ENCODE measurements around the gene COL9A3.
"Not testable (repeated sequence)": the region's sequence is repeated elsewhere in the genome, so short reads cannot be mapped to it uniquely, and the experiment has no call there.

The COL9A3 gene

DNA sequence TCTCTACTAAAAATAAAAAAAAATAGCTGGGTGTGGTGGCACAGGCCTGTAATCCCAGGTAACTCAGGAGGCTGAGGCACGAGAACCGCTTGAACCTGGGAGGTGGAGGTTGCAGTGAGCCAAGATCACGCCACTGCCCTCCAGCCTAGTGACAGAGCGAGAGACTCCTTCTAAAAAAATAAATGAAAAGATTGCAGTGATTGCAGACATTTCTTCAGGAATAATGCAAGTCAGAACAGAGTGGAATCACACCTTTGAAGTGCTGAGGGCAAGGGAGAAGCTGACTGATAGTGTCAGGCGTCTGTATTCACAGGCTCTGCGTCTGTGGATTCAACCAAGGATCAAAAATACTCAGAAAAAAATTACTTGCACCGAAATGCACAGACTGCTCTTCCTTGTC lies 47.4 kb downstream of the COL9A3 start:
- no peak for DNase-seq

GRCh38 chr20:62872184-62872847 lies 55.5 kb downstream of the COL9A3 start:
- DNase-seq: no peak

- DNase-seq: no peak
Observed at GRCh38 chr20:62872862-62873261, 56.0 kb downstream of the COL9A3 start.

DNA sequence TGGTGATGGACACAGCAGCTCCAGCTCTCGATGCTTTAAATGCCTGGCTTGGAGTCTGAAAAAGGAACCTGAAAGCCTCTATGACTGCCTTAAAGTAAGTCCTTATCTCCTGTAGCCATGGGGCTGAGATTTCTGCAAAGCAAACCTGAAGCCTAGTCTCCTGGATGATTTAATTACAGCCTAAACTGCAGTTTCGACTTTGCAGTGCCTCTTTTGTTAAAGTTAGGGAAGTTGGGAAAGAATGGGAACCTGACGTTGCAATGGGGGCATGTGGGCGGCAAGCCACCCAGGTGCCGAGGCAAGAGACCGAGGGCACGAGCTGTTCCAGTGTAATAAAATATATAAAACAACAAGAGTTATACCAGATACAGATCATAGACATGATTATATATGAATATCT lies 56.4 kb downstream of the COL9A3 start:
- DNase-seq: no peak

GRCh38 chr20:62873681-62874031 lies 56.8 kb downstream of the COL9A3 start:
- DNase-seq: not testable (repeated sequence)

- DNase-seq: no peak
Observed at GRCh38 chr20:62874964-62875344, 58.1 kb downstream of the COL9A3 start.

- no peak for DNase-seq
Observed at GRCh38 chr20:62875419-62876361, 58.8 kb downstream of the COL9A3 start.

DNA sequence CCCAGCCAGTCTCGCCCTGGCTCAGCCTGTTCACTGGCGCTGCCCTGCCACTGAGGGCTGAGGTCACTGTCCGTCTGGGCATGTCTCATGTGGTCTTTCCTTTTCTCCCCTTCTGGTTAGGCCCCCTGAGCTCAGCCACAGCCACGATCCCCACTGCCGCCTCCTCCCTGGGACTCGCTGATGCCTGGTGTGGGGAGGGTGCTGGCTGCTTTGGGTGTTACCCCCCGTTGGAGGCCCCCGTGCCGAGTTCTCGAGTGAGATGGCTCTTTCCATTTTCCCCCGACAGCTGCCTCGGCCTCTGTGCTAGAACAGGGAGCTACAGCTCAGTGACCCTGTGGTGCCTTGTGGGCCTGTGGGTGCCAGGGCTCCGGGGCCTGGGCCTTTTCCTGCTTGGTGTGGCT lies 59.7 kb downstream of the COL9A3 start:
- DNase-seq: no peak

DNA sequence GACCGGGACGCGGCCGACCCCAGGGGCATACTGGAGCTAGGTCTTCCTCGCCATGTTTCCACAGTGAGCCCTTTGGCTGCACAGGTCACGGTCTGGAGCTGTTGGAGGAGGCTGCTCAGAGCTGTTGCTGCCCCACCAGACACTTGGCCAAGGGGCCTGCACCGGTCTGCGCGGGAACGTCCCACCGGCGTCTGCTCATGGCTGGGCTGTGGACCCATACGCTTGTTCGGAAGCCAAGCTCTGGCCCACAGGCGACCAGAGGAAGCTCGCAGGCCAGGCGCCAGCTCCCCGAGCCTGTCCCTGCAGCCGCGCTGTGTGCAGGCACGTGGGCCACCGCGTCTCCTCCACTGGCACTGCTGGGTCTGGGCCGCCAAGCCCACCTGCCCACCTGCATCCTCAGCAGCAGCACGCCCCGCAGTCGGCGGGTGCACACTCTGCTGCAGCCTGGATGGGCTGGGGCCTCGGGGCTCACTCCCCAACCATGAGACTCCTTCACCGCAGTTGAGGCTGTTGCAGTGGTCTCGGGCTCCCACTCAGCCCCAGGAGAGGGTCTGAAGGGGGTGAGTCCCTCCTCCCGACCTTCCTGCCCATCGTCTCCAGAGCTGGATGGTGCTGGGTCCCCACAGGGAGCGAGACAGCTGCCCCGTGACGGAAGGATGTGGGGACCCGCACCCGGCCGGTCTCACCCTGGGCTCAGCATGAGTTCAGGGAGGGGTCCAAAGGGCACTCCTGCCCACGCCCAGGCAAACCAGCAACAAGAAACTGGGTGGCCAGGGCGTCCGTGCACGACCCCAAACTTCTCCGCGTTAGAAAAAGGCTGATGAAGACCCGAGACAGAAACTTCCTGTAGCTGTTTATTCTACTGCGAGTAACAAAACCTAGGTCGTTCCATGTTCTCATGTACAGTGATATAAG lies 60.3 kb downstream of the COL9A3 start:
- no peak for DNase-seq

GRCh38 chr20:62878244-62879038 lies 61.6 kb downstream of the COL9A3 start:
- no peak for DNase-seq

- DNase-seq: no peak
Observed at GRCh38 chr20:62879275-62880146, 62.7 kb downstream of the COL9A3 start.

GRCh38 chr20:62880147-62880934 lies 63.5 kb downstream of the COL9A3 start:
- DNase-seq: no peak

DNA sequence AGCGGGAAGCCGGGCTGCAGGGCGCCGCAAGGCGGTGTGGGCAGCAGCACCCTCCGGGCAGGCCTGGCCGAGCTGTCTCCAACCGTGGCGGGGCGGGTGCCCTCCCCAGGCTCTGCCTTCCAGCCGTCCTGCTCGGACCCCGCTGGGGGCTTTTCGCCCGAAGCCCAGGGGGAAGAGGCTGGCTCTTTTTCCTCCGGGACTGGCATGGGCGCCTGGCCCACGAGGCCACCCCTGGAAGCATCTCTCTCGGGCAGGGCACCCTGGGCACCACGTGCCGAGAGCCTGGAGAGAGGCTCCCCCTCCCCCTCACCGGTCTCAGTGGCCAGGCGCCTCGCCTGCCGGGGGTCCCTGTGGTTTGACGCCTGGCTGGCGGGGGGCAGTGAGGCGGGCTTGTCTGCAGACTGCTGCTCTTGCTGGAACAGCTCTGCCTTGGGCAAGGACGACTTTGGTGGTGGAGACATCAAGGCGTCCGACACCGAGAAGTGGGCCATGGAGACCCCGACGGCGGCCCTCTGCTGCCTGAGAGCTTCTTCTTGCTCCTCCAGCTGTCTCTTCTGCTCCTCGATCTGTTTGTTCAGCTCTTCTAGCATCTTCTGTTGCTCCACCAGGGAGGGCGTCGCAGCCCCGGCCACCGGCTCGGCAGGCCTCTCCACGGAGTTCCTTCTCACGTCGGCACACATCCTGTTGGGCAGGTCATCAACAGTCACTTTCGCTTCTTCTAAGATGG lies 64.2 kb downstream of the COL9A3 start:
- DNase-seq: no peak

DNA sequence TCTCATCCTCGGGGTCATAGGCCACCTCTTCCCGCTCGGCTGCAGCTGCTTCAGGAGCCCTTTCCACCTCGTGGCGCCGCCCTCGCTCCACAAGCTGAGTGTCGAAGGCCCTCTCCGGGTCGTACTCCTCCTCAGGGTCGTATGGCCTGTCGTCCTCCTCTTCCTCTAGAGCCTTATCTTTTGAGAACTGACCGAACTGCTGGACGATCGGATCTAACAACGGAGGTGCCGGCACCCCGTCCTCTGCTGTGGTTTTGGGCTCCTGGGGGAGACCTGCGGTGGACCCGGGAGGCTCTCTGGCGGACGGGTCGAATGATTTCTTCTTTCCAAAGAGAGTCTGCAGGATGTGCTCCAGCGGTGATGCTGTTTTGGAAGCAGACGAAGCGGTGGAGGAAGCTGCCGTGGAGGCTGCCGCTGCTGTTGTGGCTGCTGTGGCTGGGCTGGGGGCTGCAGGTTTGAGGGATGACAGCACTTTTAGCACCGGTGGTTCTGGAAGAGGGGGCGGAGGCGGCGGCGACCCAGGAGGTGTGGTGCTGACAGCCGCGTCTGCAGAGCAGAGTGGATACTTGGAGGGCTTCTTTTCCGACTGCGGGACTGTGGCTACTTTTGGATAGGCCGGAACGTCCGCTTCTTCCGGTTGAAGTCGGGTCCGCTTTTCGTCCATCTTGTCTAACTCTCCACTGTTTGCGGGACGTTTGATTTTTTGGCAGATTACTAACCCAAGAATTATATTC lies 65.0 kb downstream of the COL9A3 start:
- DNase-seq: no peak

DNA sequence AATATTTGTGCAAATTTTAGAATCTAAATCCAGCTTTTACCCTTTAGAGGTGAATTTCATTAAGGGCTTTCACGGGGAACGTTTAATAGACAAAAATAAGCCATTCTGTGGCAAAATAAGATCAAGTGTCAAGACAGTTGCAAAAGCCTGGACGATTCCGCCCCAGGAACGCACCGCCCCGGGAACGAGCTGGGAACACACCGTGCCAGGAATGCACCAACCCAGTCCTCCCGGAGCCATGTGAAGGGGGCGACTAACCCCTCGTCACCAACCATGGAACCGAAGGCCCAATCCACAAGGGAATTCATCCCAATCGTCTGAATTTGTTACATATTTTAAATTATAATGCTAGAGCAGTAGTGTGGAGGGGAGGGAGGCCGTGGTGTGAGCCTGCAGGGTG lies 65.6 kb downstream of the COL9A3 start:
- DNase-seq: no peak

GRCh38 chr20:62884556-62884955 lies 67.7 kb downstream of the COL9A3 start:
- DNase-seq: no peak

- no peak for DNase-seq
Observed at GRCh38 chr20:62885046-62885895, 68.4 kb downstream of the COL9A3 start.

All from NCI-H187 treated with DMSO at 0.1 percent for 48 hours (cell line).